Activated naive CD8-positive, alpha-beta T cell treated with anti-CD3 and anti-CD28 coated beads, Interleukin-2, amount 50 U/mL, for 16 hours (primary cell): ENCODE results near the gene JOSD1.

ENCODE experiments used
- DNase-seq: peaks from one replicate; pipeline ENCODE4 v3.0.0-alpha.2; 2020; ENCODE audit warnings: low read depth, low spot score

JOSD1 gene

GRCh38 chr22:38733329-38733723 is 32.6 kb upstream of the JOSD1 start:
- DNase-seq: no peak

DNA sequence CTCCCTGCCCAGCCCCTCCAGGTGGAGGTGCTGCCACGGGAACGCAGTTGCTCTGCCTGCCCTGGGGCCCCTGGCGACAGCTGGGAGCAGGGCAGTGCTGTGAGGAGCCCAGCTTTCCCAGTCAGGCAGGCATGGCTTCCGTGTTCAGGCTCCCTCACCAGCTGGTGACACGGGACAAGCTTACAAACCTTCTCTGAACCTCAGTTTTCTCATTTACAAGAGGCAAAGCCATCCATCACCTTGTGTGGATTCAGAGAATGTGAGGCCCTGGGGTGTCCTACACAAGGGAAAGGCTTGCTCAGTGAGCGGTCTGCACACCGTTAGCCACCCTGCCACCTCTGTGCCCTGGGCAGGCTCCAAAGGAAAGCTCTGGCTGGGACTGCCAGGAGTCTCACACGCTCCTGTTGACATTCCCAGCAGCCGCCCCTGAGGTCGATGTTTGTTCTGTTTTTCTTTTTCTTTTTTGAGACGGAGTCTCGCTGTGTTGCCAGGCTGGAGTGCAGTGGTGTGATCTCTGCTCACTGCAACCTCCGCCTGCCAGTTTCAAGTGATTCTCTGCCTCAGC is 31.6 kb upstream of the JOSD1 start:
- no peak for DNase-seq

GRCh38 chr22:38731703-38732161 is 31.0 kb upstream of the JOSD1 start:
- no peak for DNase-seq

GRCh38 chr22:38730411-38730871 is 29.7 kb upstream of the JOSD1 start:
- no peak for DNase-seq

- no peak for DNase-seq
Measured at GRCh38 chr22:38729946-38730345, 29.2 kb upstream of the JOSD1 start.

GRCh38 chr22:38728871-38729796 is 28.4 kb upstream of the JOSD1 start:
- DNase-seq: no peak

DNA sequence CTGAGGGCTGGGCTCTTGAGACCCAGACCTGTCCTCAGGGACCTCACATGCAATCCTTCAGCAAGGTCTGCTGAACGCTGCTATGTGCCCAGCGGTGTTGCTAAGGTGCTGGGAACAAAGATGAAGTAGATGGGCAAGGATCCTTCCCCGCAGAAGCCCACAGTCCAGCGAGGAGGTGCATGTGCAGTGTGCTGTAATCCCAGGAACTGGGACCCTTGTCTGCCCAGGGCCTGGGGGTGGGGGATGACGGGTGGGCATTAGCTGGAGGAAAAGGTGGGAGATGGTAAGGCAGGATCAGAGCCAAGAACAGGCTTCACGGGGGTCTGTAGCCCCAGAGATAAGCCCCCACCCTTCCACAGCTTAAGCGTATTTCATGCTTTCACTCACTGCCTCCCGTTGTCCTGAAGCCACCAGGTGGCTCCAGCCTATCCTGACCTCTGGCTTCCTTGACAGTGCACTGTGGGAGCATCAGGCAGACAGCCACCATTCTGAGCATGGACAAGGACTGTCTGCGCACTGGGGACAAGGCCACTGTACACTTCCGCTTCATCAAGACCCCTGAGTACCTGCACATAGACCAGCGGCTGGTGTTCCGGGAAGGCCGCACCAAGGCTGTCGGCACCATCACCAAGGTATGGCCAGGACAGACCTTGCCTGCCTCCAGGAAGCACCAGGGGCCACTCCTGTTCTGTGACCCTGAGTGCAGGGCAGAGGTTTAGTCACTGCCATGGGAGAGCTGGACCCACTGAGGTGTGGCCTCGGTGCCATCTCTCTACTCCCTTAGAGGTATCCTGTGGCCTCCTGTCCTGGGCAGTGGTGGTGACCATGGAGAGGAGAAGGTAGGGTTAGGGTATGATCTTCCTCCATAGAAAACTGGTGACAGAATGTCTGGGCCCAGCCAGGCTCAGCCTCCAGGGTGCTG is 27.0 kb upstream of the JOSD1 start:
- no peak for DNase-seq

DNA sequence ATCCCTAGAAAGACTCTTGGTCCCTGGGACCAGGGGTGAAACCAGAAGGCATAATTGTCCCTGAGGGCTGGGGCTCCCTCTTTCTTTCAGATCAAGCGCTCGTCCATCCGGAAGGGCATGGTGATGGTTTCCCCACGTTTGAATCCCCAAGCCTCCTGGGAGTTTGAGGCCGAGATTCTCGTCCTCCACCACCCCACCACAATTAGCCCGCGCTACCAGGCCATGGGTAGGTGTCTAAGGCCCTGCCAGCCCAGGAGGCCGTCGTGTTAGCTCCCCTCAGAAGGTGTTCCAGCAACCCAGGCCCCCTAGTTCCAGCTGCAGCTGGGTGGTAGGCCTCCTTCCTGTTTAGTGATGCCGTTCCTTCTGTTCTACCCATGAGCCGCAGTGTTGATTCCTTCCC is 26.4 kb upstream of the JOSD1 start:
- DNase-seq: no peak

DNA sequence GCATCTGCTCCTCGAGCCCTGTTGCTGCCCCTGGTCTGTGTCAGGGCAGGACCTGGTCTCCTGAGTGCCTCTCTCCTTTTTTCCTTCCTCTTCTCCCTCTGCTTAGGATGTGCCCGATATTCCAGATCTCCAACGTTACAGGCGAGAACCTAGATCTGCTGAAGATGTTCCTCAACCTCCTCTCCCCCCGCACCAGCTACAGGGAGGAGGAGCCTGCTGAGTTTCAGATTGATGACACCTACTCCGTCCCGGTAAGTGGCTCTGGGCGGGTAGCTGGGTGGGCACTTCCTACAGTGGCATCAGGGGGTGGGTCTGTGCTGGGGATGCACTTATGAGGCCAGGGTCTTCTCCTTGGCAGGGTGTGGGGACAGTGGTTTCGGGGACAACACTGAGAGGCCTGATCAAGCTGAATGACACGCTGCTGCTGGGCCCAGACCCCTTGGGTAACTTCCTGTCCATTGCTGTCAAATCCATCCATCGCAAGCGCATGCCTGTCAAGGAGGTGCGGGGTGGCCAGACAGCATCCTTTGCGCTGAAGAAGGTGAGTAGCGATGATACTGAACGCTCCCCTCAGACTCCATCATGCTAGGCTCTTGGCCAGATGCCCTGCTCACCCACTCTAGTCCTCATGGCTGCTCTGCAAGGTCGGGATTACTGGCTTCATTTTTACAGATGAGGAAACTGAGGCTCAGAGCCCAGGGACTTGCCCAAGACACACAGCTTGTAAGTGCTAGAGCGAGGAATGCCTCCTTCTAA is 25.3 kb upstream of the JOSD1 start:
- no peak for DNase-seq

- DNase-seq: no peak
Measured at GRCh38 chr22:38724926-38725571, 24.3 kb upstream of the JOSD1 start.

- DNase-seq: no peak
Measured at GRCh38 chr22:38724176-38724575, 23.4 kb upstream of the JOSD1 start.

DNA sequence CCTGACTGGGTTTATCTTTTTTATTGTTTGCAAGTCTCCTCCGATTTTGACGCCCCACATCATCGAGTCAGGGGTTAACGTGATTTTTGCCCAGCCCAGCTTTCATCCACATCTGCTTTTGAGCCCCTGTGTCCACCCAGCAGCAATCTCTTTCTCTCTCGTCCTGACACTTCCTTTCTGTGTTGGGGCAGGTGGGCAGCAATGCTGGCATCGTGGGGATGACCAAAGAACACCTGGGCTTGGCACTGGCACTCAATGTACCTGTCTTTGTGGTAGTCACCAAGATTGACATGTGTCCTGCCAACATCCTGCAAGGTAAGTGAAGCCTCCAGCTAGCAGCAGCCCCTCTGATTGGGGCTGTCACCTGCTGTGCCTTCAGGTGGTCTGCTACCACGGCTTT is 20.8 kb upstream of the JOSD1 start:
- no peak for DNase-seq

DNA sequence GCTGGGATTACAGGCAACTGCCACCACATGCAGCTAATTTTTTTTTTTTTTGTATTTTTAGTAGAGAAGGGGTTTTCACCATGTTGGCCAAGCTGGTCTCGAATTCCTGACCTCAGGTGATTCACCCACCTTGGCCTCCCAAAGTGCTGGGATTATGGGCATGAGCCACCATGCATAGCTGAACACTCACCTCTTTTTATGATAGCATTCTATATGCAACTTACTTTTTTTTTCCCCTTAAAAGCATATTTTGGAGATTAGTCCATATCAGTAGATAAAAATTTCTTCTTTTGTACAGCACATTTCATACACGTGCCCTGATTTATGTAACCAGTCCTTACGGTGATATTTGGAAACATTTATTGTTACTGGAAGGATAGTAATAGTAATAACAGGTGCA is 19.6 kb upstream of the JOSD1 start:
- no peak for DNase-seq

DNA sequence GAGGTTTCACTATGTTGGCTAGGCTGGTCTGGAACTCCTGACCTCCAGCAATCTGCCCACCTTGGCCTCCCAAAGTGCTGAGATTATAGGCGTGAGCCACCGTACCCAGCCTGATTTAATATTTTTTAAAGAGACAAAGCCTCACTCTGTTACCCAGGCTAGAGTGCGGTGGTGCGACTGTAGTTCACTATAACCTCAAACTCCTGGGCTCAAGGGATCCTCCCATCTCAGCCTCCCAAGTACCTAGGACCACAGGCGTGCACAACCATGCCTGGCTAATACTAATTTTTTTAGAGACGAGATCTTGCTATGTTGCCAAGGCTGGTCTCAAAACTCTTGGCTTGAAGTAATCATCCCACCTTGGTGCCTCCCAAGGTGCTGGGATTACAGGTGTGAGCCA is 18.5 kb upstream of the JOSD1 start:
- no peak for DNase-seq

DNA sequence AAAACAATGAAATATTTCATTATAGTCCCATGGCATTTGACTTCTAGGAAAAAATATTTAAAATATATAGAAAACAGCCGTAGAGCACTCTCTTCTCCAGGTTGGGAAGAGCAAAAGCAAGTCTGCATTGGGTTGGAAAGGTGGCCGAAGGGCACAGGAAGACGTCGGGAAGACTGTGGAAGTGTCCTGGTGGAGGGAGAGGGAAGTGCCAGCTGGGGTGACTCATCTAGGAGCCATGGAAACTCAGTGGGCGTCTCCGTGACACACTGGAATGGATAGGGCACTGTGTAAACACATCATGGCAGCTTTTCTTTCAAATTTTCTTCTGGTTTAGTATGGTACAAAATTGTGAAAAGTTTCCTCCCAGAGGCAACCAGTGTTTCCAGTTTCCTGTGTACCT is 17.7 kb upstream of the JOSD1 start:
- DNase-seq: no peak

- no peak for DNase-seq
Measured at GRCh38 chr22:38717244-38717643, 16.5 kb upstream of the JOSD1 start.

- DNase-seq: no peak
Measured at GRCh38 chr22:38716826-38717225, 16.1 kb upstream of the JOSD1 start.

DNA sequence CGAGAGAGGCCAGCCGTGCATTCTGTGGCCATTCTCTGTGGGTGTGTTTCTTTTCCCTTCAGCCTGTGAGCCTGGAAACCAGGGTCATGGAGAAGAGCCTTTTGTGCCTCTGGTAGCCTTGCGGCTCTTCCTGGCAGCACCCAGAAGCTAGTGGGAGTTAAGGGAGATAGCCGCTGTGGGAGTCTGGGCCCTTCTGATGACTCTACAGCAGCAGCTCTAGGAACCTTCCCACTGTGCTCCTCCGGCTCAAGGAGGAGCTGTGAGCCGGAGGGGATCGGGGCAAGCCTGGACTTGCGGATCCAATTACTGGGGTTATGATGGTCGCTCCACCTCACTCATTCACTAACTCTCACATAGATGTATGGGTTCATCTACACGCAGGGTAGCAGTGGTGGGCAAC is 15.5 kb upstream of the JOSD1 start:
- no peak for DNase-seq

GRCh38 chr22:38715852-38716251 is 15.1 kb upstream of the JOSD1 start:
- DNase-seq: no peak

DNA sequence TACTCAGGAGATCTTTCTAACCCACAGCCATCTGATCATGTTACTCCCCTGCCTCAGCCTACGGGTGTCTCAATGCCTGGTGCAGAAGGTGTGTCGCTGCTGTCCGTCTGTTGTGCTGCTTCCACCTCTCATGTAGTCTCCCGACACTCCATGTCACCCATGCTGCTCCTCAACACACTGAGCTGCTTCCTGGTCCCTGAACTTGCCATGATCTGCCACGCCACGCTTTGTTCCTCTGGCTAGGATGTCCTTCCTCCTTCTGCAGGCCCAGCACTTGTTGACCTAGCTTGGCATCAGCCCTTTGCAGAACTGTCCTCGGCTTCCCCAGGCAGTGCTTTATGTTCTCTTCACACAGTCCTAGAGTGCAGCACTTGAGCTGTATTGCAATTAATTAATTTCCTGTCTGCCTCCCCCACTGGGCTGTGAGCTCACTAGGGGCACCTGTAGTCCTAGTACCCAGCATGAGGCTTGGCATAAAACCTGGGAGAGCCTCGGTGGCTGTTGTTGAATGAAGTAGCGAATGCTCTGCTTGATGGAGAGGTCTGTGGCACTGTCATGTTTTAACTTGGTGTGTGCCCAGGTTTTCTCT is 14.5 kb upstream of the JOSD1 start:
- DNase-seq: no peak
